Stimulated activated CD4-positive, alpha-beta T cell treated with anti-CD3 and anti-CD28 coated beads, Interleukin-12 subunit alpha, Interleukin-12 subunit beta, amount 100 ng/mL, for 48 hours (primary cell): ENCODE results near the gene CDK15.

Source experiments
- DNase-seq, 3 donors: peaks; one replicate each; pipeline ENCODE4 v3.0.0-alpha.2; 2020; ENCODE audit warnings: low read depth in 2 of 3, low spot score in 1 of 3

Gene CDK15

GRCh38 chr2:201906777-201907562 lies 100.6 kb downstream of the CDK15 start:
- DNase-seq, result no peak

- DNase-seq, result no peak
These were observed 101.2 kb downstream of the CDK15 start for GRCh38 chr2:201907563-201907881.

- no peak for DNase-seq
These were observed 102.6 kb downstream of the CDK15 start for GRCh38 chr2:201908901-201909300.

- DNase-seq, result no peak
These were observed 103.0 kb downstream of the CDK15 start for GRCh38 chr2:201909348-201909747.

- no peak for DNase-seq
These were observed 103.6 kb downstream of the CDK15 start for GRCh38 chr2:201909961-201910361.

- no peak for DNase-seq
These were observed 105.0 kb downstream of the CDK15 start for GRCh38 chr2:201911372-201911771.

GRCh38 chr2:201913201-201913600 lies 106.9 kb downstream of the CDK15 start:
- no peak for DNase-seq

GRCh38 chr2:201915446-201915845 lies 109.1 kb downstream of the CDK15 start:
- no peak for DNase-seq

GRCh38 chr2:201916565-201916964 lies 110.2 kb downstream of the CDK15 start:
- no peak for DNase-seq

- no peak for DNase-seq
These were observed 112.4 kb downstream of the CDK15 start for GRCh38 chr2:201918616-201919307.

- DNase-seq, result no peak
These were observed 112.9 kb downstream of the CDK15 start for GRCh38 chr2:201919308-201919634.

- no peak for DNase-seq
These were observed 117.3 kb downstream of the CDK15 start for GRCh38 chr2:201923436-201924328.

GRCh38 chr2:201924453-201924852 lies 118.1 kb downstream of the CDK15 start:
- no peak for DNase-seq

- DNase-seq, result no peak
These were observed 118.7 kb downstream of the CDK15 start for GRCh38 chr2:201925056-201925455.

GRCh38 chr2:201926067-201926466 lies 119.7 kb downstream of the CDK15 start:
- DNase-seq, result no peak

- no peak for DNase-seq
These were observed 122.0 kb downstream of the CDK15 start for GRCh38 chr2:201928363-201928762.

GRCh38 chr2:201929281-201930026 lies 123.1 kb downstream of the CDK15 start:
- DNase-seq, result no peak

GRCh38 chr2:201930043-201930442 lies 123.7 kb downstream of the CDK15 start:
- no peak for DNase-seq

GRCh38 chr2:201930831-201931230 lies 124.5 kb downstream of the CDK15 start:
- no peak for DNase-seq

- DNase-seq, result no peak
These were observed 125.1 kb downstream of the CDK15 start for GRCh38 chr2:201931475-201931874.

- no peak for DNase-seq
These were observed 125.6 kb downstream of the CDK15 start for GRCh38 chr2:201931951-201932350.
